HCT116 (cell line): ENCODE results near the gene ADGRB2.

Experiments used
- CEBPB ChIP-seq: IDR thresholded peaks from 2 replicates; pipeline ENCODE4 v1.6.1; 2012; ENCODE audit warnings: low read depth
- CTCF ChIP-seq, 3 experiments: fragments of 200-600 bp in 1 of 3; sonication (generic) in 1 of 3; IDR thresholded peaks in 2 of 3; conservative IDR thresholded peaks in 1 of 3; 2 replicates each; pipeline ENCODE4 v1.5.1; 2012 to 2017; ENCODE audit warnings: low read depth in 2 of 3, low read length in 2 of 3, antibody characterized with exemption in 1 of 3, borderline replicate concordance in 1 of 3, control low read depth in 1 of 3, mild to moderate bottlenecking in 1 of 3, mixed read lengths in 1 of 3, mixed run types in 1 of 3, moderate library complexity in 1 of 3; ENCODE audit not compliant: insufficient read depth in 1 of 3
- EZH2 ChIP-seq: fragments of 200-600 bp; sonication (generic); IDR thresholded peaks from 2 replicates; pipeline ENCODE4 v1.6.1; 2017; ENCODE audit warnings: antibody characterized with exemption, mixed run types
- MAX ChIP-seq: IDR thresholded peaks from 2 replicates; pipeline ENCODE4 v1.6.1; 2012
- POLR2A ChIP-seq: IDR thresholded peaks from 2 replicates; pipeline ENCODE4 v1.7.0; 2011; ENCODE audit warnings: borderline replicate concordance; ENCODE audit not compliant: insufficient read depth, insufficient read length; ENCODE audit errors: extremely low read depth
- POLR2AphosphoS5 ChIP-seq: IDR thresholded peaks from 2 replicates; pipeline ENCODE4 v1.6.1; 2011; ENCODE audit warnings: mild to moderate bottlenecking, low read depth, low read length, moderate library complexity
- RAD21 ChIP-seq: IDR thresholded peaks from 2 replicates; pipeline ENCODE4 v1.6.1; 2012; ENCODE audit warnings: low read depth, mild to moderate bottlenecking
- REST ChIP-seq: IDR thresholded peaks from 2 replicates; pipeline ENCODE4 v1.6.1; 2012; ENCODE audit warnings: low read depth
- SIN3A ChIP-seq: IDR thresholded peaks from 2 replicates; pipeline ENCODE4 v1.6.1; 2012; ENCODE audit warnings: low read depth
- SRF ChIP-seq: IDR thresholded peaks from 2 replicates; pipeline ENCODE4 v1.6.1; 2012; ENCODE audit warnings: low read depth
- ZNF274 ChIP-seq: fragments of 200-500 bp; sonication (Bioruptor generic); IDR thresholded peaks from 2 replicates; pipeline ENCODE4 v1.6.1; 2014; ENCODE audit warnings: mild to moderate bottlenecking, low read depth, low read length, inconsistent platforms

- no peak for TF ChIP-seq CTCF (IDR thresholded peaks at IDR 0.05 in 2 of 3, conservative IDR thresholded peaks at IDR 0.05 in 1 of 3; ENCODE audit: borderline replicate concordance in 1 of 3, insufficient read depth in 1 of 3, low read depth in 2 of 3, low read length in 2 of 3)
- TF ChIP-seq EZH2 = no peak
- no peak for TF ChIP-seq POLR2A
- no peak for TF ChIP-seq SIN3A
- TF ChIP-seq ZNF274 = no peak
- TF ChIP-seq REST = no peak
- no peak for TF ChIP-seq CEBPB
- TF ChIP-seq RAD21 = no peak
- TF ChIP-seq POLR2AphosphoS5 = no peak
- no peak for TF ChIP-seq SRF
- TF ChIP-seq MAX = no peak
Measured at GRCh38 chr1:31792116-31792515, 28.0 kb upstream of the ADGRB2 start.
